HG03060 (cell line): ENCODE data around the gene CAP1.
A peak's percentile ranks its signal among the peaks of the same experiment; 100 is the strongest.
"Not testable (repeated sequence)": the region's sequence is repeated elsewhere in the genome, so short reads cannot be mapped to it uniquely, and the experiment has no call there.

ENCODE experiments used
- ATAC-seq: cut with Tn5 transposase; IDR thresholded peaks from one replicate; pipeline ENCODE4 v1.9.1; 2021; ENCODE audit warnings: low read depth, moderate number of reproducible peaks; ENCODE audit not compliant: unreplicated experiment

CAP1 gene

DNA sequence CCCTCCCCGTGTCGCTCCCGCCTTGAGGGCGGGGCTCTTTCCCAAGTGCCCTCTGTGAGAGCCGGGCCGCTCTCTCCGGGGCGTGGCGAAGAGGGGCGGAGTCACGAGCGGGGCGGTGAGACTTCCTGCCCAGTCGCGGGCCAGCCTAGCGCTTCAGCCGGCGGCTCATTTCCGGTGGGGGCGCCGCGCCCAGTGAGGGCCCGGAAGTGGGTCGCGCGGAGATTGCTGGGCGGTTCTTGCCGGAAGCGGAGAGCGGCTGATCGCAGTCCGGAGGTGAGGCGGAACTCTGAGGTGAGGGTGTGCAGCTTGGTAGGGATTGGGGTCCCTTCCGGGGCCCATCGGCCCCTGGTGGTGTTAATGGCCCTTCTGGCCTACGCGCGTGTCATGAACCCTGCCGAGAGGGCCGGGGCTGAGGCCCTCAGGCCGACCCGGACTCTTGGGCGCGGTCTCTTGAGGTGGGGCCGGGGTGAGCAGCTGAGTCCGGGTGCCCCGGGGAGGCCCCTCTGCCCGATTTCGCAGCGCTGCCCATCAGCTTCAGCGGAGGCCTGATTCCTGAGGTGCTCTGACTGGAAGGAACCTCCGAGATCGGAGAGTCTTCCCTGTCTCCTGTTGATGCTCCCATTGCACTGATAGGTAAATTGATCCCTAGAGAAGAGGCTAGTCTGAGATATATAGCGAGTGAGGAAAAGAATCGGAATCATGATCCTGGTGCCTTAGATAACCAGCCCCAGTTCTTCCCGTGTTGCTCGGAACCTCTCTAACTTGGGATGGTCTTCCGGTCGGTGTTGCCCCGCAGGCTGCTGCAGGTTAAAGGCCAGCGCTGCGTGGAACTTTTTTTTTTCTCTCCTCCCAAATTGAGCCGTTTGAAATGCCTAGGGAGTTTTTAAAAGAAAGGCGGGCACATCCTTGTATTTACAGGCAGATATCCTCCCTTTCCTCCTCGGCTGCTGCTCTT, at the start of gene CAP1:
Gene CAP1 (plus strand): TSS at position 219 of the 955 bp plus-strand sequence. CDS start 18,618 bp downstream, outside the sequence.
- peak; percentile 63 for ATAC-seq

DNA sequence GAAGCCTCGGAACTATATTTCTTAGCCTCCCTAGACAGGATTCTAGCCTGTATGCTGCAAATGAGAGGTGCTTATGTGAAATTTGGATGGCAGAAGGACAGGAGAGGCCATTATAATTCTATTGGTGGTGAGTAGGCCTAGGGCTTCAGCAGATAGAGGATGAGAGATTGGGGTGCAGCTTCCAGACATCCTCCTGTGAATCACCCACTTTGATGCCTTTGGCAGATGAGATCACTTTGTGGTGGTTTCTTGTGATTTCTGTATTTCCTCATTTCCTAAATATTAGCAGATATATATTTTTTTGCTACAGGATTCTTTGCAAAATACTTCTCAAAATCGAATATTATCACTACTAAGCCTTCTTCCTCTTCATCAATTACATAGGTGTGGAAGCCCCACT, 48.3 kb upstream of the CAP1 start:
- ATAC-seq: no peak

DNA sequence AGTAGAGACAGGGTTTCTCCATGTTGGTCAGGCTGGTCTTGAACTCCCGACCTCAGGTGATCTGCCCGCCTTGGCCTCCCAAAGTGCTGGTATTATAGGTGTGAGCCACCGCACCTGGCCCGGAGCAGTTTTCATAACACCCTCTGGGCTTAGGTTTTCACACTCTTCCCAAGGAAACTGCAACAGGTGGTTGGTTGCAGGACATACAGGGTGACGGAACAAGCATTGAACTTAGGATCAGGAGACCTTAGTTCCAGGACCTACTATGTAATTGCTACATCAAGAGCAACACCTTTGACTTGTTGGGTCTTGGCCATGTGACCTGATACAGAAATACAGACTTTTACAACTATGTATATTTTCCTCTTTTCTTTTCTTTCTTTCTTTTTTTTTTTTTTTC, 47.6 kb upstream of the CAP1 start:
- no peak for ATAC-seq

GRCh38 chr1:39995973-39996393, 44.5 kb upstream of the CAP1 start:
- ATAC-seq: peak; percentile 60

DNA sequence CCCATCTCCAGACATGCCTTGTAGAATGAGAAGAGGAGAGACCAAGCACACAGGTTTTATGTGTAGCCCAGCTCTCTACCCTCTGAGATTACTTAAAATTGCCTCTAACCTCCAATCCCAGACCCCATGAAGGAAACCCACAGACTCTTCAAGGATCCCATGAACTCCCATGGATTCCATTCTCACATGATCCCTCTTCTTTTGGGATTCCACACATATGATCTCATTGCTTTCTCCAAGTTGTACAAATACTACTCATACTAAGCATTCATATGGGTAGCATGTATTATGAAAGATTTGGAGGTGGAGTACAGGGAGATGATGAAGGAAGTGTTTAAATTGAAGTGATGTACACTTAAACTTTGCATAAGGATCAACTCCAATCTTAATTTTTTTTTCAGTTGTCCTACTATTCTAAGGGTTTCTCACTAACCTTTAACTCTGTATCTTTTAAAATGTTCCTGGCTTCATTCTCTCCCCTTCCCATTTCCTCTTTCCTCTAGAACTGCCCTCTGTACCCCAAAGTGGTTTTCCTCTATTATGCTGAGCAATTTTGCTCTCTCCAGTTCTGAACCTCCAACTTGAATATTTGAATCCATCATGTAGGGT, 44.0 kb upstream of the CAP1 start:
- no peak for ATAC-seq

DNA sequence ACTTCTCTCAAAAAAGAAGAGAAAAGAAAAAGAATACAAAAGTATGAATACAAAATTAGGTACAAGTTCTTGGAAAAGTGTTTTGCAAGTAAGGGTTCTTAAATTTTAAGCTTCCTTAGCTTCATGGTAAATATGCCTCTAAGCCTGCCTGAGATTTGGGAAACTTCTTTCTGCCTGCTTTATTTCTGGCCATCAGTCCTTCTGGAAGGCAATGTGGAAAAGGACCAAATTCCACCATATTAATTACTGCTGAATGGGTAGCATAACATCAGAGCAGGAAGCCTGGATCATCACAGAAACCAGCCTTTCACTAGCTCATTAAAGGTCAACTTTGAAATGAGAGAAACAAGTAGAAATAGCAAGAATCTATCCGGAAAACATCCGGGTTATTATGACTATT, 39.1 kb upstream of the CAP1 start:
- ATAC-seq: no peak

DNA sequence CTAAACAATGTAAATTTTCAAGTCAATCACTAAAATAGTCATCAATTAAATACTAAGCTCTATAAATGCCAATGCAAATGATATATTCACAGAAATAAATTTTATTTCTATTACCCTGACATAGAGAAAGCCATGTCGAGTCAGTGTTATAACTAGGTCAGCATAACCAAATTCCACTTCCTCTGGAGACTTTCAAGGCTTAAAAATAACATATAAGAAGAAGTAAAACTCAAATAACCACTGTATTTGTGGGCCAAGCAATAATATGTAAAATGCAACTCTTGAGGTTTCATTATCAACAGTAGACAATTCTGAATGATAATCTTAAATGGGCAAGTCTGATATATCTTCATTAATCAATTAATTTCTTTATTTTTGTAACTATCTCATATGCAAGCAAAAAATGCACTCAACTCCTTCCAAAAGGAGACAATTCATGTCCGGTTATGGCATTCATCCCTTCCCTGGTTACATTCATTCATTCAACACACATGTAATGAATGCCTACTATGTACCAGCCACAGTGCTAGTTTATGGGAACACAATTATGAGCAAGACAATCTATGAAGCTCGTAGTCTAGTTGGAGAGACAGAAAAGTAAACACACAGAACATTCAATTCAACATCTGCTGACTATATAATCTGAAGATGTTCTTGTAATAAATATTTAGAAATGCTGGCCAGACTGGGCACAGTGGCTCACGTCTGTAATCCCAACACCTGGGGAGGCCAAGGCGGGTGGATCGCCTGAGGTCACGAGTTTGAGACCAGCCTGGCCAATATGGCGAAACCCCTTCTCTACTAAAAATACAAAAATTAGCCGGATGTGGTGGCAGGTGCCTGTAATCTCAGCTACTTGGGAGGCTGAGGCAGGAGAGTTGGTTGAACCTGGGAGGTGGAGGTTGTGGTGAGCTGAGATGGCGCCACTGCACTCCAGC, 37.1 kb upstream of the CAP1 start:
- ATAC-seq: no peak

GRCh38 chr1:40004857-40005256, 35.7 kb upstream of the CAP1 start:
- no peak for ATAC-seq

GRCh38 chr1:40007481-40008034, 33.0 kb upstream of the CAP1 start:
- ATAC-seq: not testable (repeated sequence)

DNA sequence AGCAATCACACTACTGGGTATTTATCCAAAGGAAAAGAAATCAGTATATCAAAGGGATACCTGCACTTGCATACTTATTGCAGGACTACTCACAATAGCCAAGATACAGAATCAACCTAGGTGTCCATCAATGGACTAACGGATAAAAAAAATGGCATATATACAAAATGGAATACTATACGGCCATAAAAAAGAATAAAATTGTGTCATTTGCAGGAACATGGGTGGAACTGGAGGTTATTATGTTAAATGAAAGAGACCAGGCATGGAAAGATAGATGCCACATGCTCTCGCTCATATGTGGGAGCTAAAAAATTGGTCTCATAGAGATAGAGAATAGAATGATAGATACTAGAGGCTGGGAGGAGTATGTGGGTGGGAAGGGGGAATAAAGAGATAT, 29.3 kb upstream of the CAP1 start:
- no peak for ATAC-seq

DNA sequence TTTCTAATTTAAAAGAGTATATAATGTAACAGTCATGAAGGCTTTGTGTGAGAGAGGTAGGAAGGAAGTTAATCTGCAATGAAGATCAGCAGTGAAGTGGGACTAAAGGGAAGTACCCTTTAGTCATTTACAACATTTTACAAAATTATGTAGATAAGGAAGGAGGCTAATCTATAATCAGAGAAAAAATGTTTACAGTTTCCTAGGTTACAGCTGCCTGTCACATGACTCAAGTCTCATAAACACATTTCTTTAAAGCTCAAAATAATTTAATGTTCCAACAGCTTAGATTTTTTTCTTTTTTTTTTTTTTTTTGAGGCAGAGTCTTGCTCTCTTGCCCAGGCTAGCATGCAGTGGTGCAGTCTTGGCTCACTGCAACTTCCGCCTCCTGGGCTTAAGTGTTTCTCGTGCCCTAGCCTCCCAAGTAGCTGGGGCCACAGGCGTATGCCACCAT, 26.2 kb upstream of the CAP1 start:
- ATAC-seq: no peak

- no peak for ATAC-seq
Observed at GRCh38 chr1:40014812-40015594, 25.5 kb upstream of the CAP1 start.

GRCh38 chr1:40017951-40018575, 22.5 kb upstream of the CAP1 start:
- no peak for ATAC-seq

GRCh38 chr1:40020447-40021085, 20.0 kb upstream of the CAP1 start:
- no peak for ATAC-seq

DNA sequence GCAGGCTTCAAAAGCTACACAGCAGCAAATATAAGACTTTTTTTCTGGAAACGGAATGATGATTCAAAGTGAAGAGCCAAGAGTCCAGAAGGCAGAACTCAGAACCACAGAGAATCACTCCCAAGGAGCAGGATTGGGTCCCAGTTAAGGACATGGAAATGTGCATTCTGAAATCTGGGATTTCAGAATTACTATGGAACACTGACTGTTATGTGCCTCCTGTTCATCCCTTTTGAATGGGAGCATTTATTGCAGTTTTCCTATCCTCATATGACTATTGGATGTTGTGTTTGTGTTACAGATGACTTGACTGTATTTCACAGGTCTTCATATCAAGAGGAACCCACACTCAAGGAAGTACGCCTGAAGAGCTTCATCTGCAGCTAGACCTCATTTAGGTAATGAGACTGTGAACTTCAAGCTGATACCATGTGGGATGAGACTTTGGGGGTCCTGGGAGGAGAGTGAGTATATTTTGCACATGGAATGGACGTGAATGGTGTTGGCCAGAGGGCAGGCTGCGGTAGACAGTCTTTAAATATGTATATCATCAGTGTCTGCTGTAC, 17.1 kb upstream of the CAP1 start:
- no peak for ATAC-seq

DNA sequence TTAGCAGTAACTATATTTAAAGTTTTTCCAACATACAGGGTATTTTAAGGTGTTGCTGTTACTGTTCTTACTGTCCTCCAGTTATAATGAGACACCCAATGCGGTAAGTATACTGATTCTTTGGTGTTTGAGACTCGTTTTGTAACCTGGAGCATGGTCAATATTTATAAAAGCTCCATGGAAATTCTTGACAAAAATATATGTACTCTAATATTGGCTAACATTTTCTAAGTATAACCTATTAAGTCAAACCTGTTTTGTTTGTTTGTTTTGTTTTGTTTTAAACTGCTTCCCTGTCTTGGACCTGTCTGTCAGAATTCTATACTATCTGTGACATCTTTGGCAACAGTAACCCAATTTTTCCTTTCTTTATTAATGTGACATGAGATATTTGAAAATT, 15.9 kb upstream of the CAP1 start:
- ATAC-seq: no peak

DNA sequence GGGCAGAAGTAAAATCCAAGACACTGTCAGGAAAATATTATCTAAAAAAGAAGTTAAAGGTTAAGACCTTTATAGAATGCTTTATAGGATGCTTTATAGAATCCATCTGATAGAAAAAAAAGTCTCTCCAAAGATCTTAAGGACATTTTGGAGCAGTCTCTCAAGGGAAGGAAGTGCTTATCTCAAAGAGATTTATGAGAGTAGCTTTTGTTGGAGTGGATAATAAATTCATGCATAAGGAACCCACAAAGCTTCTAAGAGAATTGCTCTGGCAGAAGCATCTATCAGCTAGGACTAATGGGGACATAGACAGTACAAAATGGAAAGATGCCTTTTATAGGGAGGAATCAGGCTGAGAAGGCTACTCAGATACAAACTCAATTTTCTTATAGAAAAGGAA, 12.9 kb upstream of the CAP1 start:
- no peak for ATAC-seq

DNA sequence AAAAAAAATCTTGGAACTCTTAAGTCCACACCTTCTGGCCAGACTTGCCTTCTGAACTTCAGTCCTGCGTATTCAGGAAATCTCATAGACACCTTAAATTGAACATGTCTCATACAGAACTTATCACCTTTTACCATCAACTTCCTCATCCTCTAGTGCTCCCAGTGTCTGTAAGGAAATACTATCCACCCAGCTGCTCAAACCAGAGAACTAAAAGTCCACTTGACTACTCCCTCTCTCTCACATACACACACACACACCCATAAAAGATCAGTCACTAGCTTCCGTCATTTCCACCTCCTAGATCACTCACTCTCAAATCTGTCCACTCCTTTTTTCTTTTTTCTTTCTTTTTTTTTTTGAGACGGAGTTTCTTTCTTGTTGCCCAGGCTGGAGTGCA, 10.9 kb upstream of the CAP1 start:
- ATAC-seq: no peak
